ENCODE measurements around the gene MARCHF9.

The MARCHF9 gene

GRCh38 chr12:57713209-57713608, 41.7 kb upstream of the MARCHF9 start:
- no peak for TF ChIP-seq TEAD4 (IDR thresholded peaks at IDR 0.05)
- no peak for TF ChIP-seq EGR1 (IDR thresholded peaks at IDR 0.05)
- TF ChIP-seq REST (IDR thresholded peaks at IDR 0.05; ENCODE audit: low read depth), result no peak
- TF ChIP-seq MAX (IDR thresholded peaks at IDR 0.05), result no peak
- no peak for TF ChIP-seq EP300 (IDR thresholded peaks at IDR 0.05; ENCODE audit: borderline replicate concordance)
- no peak for TF ChIP-seq FOXM1 (IDR thresholded peaks at IDR 0.05; ENCODE audit: borderline replicate concordance, low read depth)
- no peak for TF ChIP-seq CREB1 (IDR thresholded peaks at IDR 0.05; ENCODE audit: low read depth)
- no peak for TF ChIP-seq ZBTB7A (IDR thresholded peaks at IDR 0.05; ENCODE audit: low read depth)
- TF ChIP-seq RAD21 (IDR thresholded peaks at IDR 0.05; ENCODE audit: low read depth), result no peak
- TF ChIP-seq YY1 (IDR thresholded peaks at IDR 0.05; ENCODE audit: low read depth), result no peak
- no peak for TF ChIP-seq TAF1 (IDR thresholded peaks at IDR 0.05; ENCODE audit: low read depth)
- TF ChIP-seq USF1 (IDR thresholded peaks at IDR 0.05), result no peak
- no peak for TF ChIP-seq TCF12 (IDR thresholded peaks at IDR 0.05; ENCODE audit: low read depth)
- TF ChIP-seq NFIC (IDR thresholded peaks at IDR 0.05), result no peak
- no peak for TF ChIP-seq CEBPB (IDR thresholded peaks at IDR 0.05)

- TF ChIP-seq YY1 (IDR thresholded peaks at IDR 0.05; ENCODE audit: low read depth) (no peak), EP300 (IDR thresholded peaks at IDR 0.05; ENCODE audit: borderline replicate concordance) (no peak), CEBPB (IDR thresholded peaks at IDR 0.05) (no peak), TCF12 (IDR thresholded peaks at IDR 0.05; ENCODE audit: low read depth) (no peak), REST (IDR thresholded peaks at IDR 0.05; ENCODE audit: low read depth) (no peak), RAD21 (IDR thresholded peaks at IDR 0.05; ENCODE audit: low read depth) (no peak)
Measured at GRCh38 chr12:57715786-57716185, 39.1 kb upstream of the MARCHF9 start.

- TF ChIP-seq EP300 (IDR thresholded peaks at IDR 0.05; ENCODE audit: borderline replicate concordance), result no peak
Measured at GRCh38 chr12:57716305-57716704, 38.6 kb upstream of the MARCHF9 start.

- no peak for TF ChIP-seq REST (IDR thresholded peaks at IDR 0.05; ENCODE audit: low read depth)
- TF ChIP-seq EP300 (IDR thresholded peaks at IDR 0.05; ENCODE audit: borderline replicate concordance), result no peak
- no peak for TF ChIP-seq NFIC (IDR thresholded peaks at IDR 0.05)
- no peak for TF ChIP-seq RAD21 (IDR thresholded peaks at IDR 0.05; ENCODE audit: low read depth)
- no peak for TF ChIP-seq YY1 (IDR thresholded peaks at IDR 0.05; ENCODE audit: low read depth)
- no peak for TF ChIP-seq ZBTB7A (IDR thresholded peaks at IDR 0.05; ENCODE audit: low read depth)
- TF ChIP-seq FOXM1 (IDR thresholded peaks at IDR 0.05; ENCODE audit: borderline replicate concordance, low read depth), result no peak
- TF ChIP-seq CREB1 (IDR thresholded peaks at IDR 0.05; ENCODE audit: low read depth), result no peak
- TF ChIP-seq TEAD4 (IDR thresholded peaks at IDR 0.05), result no peak
- no peak for TF ChIP-seq EGR1 (IDR thresholded peaks at IDR 0.05)
- no peak for TF ChIP-seq USF1 (IDR thresholded peaks at IDR 0.05)
- TF ChIP-seq MAX (IDR thresholded peaks at IDR 0.05), result no peak
- TF ChIP-seq CEBPB (IDR thresholded peaks at IDR 0.05), result no peak
- TF ChIP-seq TCF12 (IDR thresholded peaks at IDR 0.05; ENCODE audit: low read depth), result no peak
- no peak for TF ChIP-seq TAF1 (IDR thresholded peaks at IDR 0.05; ENCODE audit: low read depth)
Measured at GRCh38 chr12:57717131-57717530, 37.8 kb upstream of the MARCHF9 start.
